HG02870 (cell line): ENCODE data around the gene TEX9.

Experiments
- ATAC-seq: cut with Tn5 transposase; IDR thresholded peaks from one replicate; pipeline ENCODE4 v1.9.1; 2021; ENCODE audit warnings: mild to moderate bottlenecking, moderate library complexity; ENCODE audit not compliant: unreplicated experiment

Gene TEX9

DNA sequence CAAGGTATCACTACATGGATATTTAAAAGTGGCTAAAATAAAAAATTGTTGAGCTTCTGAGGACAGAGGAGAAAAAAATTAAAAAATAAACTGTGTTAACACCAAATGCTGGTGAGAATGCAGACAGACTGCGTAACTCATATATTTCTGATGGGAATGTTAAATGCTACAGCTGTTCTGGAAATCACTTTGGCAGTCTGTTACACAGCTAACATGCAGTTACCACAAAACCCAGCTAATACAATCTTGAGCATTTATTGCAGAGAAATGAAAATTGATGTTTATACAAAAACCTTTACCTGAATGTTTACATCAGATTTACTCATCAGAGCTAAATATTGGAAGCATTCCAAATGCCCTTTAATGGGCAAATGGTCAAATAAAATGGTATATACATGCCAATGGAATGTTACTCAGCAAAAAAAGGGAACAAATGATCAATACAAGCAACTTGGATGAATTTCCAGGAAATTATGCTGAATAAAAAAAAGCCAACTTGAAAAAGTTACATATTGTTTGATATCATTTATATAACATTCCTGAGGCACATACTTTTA lies 75.1 kb downstream of the TEX9 start:
- no peak for ATAC-seq

DNA sequence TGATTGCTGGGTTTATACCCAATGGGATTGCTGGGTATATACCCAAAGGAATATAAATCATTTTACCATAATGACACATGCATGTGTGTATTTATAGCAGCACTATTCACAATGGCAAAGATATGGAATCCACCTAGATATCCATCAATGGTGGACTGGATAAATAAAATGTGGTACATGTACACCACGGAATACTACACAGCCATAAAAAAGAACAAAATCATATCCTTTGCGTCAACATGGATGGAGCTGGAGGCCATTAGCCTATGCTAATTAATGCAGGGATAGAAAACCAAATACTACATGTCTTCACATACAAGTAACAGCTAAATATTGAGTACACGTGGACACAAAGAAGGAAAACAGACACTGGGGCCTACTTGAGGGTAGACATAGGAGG lies 77.1 kb downstream of the TEX9 start:
- ATAC-seq = no peak

DNA sequence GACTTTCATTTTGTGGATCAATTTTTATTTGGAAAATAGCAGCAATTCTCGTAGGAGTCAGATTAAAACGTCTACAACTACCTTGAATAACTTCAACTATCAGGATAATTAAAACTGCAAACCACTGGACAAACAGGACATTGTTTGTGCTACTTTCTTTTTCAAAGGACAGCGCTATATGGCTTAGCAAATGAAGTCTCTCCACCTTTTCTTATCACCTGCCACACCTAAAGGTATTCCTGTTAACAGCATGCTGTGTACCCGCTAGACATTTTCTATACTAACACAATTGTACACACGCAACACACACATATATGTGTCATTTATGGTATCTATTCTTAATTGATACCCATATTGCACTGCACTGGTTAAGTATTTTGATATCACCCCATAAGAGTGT lies 80.5 kb downstream of the TEX9 start:
- no peak for ATAC-seq

DNA sequence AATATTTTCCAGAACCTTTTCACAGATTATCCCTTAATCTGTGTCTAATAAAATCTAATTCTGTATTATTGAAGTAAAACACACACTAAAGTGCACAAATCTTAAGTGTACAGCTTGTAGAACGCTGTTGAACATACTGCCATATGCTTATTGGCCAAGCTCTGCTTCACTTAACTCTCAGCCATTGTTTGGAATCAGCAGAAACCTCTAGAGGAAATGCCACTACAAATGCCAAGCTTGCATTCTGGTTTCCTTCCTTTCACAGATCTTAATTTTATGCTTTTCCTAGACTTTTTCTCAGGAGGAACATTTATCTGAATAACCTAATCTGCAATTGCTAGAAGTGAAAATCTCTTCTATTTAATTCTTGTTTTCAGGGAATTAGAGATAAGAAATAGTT lies 89.6 kb downstream of the TEX9 start:
- ATAC-seq = no peak

DNA sequence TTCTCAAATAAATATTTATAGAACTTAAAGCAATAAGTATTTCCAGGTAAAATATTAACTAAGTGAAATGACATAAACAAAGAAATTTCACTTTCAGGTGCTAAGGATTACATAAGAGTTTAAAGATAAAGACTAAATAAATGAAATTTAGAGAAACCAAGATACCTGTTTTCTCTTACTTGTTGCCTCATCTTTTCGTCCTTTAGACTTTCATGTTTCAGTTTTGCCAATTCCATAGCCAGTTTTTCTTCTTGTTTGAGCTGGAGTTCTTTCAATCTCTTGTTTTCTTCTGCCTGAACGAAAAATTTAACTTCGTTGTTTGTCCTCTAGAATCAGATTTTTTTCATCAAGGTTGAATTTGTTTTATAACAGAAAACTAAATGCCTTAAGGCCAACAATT lies 91.0 kb downstream of the TEX9 start:
- ATAC-seq = no peak

DNA sequence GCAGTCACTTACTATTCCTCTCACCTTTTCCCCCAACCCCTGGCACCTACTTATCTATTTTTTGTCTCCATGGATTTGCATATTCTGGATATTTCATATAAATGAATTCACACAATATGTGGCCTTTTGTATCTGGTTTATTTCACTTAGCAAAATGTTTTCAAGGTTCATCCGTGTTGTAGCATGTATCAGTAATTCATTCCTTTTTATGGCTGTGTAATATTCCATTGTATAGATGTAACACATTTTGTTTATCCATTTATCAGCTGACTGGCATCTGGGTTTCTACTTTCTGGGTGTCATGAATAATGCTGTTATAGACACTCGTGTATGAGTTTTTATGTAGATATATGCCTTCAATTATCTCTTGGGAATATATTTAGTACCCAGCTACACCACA lies 93.9 kb downstream of the TEX9 start:
- no peak for ATAC-seq

DNA sequence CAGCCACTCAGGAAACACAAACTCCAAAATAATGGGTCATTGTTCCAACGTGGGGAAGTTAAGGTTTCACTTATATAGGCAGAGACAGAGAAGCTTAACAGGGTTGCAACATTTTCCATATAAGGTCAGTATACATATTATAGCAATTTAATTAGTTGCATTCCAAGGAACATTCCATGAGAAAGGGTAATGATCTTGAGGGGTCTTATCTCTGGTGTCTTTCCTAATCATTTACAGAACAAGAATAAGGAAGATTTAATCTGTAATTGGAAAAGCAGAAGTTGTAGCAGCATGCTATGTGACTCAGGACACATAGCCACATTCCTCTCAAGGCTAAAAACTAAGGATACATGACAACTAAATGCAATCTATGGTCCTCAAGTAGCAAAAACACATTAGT lies 94.8 kb downstream of the TEX9 start:
- ATAC-seq = no peak

DNA sequence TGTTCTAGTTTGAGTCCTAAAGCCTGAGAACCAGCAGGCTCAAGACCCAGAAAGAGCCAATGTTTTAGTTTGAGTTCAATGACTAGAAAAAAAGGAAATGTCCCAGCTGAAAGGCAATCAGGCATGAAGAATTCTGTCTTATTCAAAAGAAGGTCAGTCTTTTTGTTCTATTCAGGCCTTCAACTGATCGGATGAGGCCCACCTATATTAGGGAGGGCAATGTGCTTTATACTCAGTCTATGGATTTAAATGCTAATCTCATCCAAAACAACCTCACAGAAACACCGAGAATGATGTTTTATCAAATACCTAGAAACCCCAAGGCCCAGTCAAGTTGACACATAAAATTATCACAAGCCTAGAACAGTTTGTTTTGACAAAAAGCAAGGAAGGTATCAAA lies 95.7 kb downstream of the TEX9 start:
- ATAC-seq = no peak

DNA sequence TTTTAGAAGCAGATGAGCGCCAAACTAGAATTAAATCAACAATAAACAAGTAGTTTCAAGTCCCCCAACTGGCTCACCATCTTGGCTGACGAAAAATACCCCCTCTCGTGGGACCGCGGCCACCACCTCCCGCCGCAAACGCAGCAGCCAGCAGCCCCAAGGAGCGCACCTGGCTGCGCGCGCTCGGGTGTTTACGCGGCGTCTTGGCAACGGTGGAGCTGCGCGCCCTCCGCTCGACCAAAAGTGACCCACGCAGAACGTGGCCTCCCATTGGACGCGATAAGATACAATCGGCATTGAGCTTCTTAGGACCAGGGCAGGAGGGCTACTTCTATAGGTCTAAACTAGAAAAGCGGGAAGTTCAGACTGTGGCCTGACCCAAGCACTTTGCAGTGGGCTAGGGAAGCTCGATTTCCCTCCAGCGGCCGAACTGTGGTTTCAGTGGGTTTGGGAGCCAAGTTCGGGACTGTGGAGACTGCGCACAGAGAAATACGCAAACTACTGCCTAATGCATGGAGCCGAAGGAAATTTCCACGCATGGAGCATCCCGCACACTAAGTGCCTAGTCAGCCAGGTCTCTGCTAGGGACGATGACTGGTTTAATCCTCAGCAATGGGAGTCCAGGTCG lies 99.8 kb downstream of the TEX9 start, which contains the start of gene MNS1:
MNS1 (minus strand) TSS at position 245 of the 628 bp plus-strand sequence; CDS start at position 80, 165 bp downstream.
- ATAC-seq = peak; percentile 99

DNA sequence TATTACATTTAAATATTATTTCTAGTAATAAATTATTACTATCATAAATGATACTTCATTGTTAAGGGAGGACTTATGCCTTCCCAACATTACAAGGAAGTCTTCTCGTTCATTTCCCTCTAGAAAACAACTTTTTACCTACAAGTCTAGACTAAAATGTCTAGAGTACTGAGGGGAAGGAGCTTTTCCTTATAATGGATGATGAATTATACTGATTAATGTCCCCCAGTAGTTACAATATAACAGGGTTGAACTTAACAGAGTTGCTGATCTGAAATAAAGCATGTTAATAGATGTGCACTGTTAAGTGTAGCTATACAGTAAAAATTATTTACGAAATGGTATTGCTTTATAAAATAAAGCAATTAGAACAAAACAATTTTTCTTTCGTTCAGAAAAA lies 102.4 kb downstream of the TEX9 start:
- no peak for ATAC-seq

DNA sequence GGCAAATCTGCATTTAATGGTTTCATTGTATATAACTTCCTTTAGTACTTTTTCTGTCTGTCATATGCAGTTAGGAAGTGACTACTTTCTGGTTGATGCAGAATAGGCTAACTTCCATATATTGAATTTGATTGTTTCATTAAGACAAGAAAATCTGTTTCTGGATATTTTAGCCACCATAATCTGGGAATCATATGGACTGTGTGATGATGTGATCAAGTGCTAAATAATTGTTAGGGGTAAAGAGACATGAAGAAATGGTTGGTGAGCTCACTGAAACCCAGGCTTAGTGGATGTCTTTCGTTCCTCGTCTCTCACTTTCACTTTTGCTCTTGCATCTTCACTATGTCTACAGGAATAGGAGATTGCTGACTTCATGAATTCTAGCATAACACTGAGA lies 103.2 kb downstream of the TEX9 start:
- ATAC-seq = no peak

DNA sequence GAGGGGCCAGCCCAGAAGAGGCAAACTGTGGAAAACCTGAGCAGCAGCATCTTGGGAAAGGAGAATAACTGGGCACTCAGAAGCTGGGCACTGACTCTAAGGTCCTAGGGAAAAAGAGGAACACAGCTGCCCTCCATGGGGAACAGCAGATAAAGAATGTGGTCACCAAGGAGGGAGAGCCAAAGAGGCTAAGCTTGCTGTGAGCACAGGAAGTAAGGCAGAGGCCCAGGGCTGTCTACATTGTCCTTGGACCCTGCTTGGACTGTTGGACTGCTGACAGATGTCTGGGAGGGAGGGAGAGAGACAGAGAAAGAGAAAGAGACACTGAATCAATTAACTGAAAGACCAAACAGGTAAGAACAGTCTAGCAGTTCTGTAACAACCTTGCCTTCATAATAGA lies 104.3 kb downstream of the TEX9 start:
- ATAC-seq = no peak

DNA sequence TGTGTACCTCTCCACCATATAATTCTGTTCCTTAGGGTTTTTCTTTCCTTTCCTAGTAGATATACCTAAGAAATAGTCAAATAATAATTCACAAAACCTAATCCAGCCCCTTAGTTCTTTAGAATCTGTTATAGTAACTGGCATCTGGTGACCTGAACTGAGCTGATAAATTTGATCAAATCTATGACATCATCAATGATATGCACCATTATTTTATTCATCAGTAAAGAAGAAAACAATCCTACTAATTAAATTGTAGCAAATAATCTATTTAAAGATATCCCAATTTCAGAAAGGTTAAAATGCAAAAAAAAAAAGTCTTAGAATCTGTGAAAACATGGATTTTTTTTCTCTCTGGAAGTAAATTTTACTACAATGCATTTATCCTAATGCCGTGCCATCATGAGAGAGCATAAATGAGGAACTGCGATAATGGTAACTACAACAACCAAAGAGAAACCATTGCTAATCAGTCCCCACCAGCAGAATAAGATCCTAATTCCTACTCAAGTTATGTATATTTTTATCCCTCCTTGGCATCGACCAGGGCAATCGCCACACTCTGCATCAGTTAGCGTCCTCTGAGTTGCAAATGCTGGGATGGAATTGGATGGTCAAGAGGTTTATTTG lies 106.3 kb downstream of the TEX9 start:
- ATAC-seq = no peak

DNA sequence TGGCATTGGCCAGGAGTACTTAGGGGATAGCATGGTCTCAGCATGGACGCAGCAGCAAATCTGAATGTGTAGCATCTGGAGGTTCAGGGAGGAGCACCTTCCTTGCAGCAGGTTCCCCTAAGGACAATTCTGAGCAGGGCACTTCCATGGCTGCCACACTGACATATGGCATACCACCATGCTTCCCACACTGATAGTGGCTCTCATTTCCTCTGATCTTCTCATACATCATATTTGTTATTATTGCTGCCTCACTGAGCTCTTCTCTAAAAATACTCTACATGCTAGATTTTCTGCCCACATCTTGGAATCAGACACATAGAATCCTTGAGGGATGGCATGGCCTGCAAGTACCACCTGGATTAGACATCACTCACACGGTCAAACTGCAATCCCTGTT lies 107.1 kb downstream of the TEX9 start:
- ATAC-seq = no peak

DNA sequence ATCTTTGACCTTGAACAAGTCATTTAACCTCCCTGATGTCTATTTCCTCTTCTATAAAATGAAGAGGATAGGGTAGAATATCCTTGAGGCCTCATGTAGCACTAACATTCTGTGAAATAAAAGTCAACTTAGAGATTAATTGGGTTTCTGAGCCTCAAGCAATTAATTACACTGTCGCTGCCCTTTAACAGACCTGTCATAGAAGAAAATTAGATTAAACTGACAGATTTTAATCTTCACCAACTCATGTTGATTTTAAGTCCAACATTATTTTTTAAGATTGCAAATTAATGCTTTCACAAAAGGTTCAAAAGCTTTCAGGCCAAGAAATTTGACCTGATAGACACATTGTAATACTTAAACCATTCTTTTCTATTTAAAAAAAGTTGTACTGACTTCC lies 107.8 kb downstream of the TEX9 start:
- no peak for ATAC-seq

DNA sequence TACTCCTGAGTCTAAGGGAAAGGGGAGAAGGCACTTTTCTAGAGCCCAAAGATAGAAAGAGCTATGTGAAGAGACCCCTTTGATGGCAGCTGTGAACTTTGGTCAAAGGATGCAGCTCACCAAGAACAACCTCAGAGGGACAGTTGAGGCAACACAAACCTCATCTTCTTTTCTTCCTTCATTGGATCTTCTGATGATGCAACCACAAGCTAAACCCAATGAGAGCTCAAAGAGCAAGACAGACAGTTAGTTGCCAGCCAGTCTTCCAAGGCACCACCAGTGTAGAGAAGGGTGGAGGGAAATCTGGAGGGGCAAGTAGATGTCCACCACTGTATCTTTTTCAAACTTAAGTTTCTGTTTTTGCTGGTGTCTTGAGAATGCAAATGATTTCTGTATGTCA lies 110.1 kb downstream of the TEX9 start:
- ATAC-seq = no peak
